SK-N-SH (cell line): ENCODE measurements around the gene MYBPH. TPM values are rescaled to one million over a fixed set of nuclear protein-coding genes. Genes with fewer than 3 reads are reported as not detected.

Experiments used
- CTCF ChIA-PET: fragments of 300-600, 350-600 bp; formaldehyde crosslinking; extraction: SDS; loops from one replicate; lab custom pipeline; 2021; lab: Yijun Ruan, JAX
- POLR2A ChIA-PET: fragments of 350-600 bp; sonication (Branson Sonifier 250); formaldehyde crosslinking; extraction: SDS; loops from one replicate; lab custom pipeline; 2020; ENCODE audit warnings: antibody characterized with exemption, inconsistent platforms; lab: Yijun Ruan, JAX
- DNase-seq: peaks from one replicate; pipeline ENCODE4 v3.0.0; 2012
- H2AFZ ChIP-seq: fragments of 200-600 bp; sonication (generic); 2 replicates; pipeline ENCODE4 v1.8.1; 2016; ENCODE audit warnings: antibody characterized with exemption, mild to moderate bottlenecking, low read depth
- H3F3A ChIP-seq: fragments of 200-600 bp; sonication (generic); replicated peaks from 2 replicates; pipeline ENCODE3; 2016; ENCODE audit warnings: antibody characterized with exemption, mild to moderate bottlenecking; ENCODE audit not compliant: insufficient read depth
- H3K27ac ChIP-seq, 2 experiments: fragments of 200-500 bp in 1 of 2; fragments of 200-600 bp in 1 of 2; sonication (Bioruptor generic) in 1 of 2; sonication (generic), shearing (Covaris generic) in 1 of 2; 2 replicates each; pipeline versions ENCODE4 v1.5.1 to v1.6.1; 2014 to 2016; ENCODE audit warnings: low read depth in 2 of 2, inconsistent platforms in 1 of 2, low read length in 1 of 2, mild to moderate bottlenecking in 1 of 2, mixed read lengths in 1 of 2
- H3K27me3 ChIP-seq: fragments of 200-600 bp; sonication (generic), shearing (Covaris generic); 2 replicates; pipeline ENCODE4 v1.6.1; 2016; ENCODE audit warnings: mixed run types; ENCODE audit not compliant: insufficient read depth
- H3K36me3 ChIP-seq, 2 experiments: fragments of 200-500 bp in 1 of 2; fragments of 200-600 bp in 1 of 2; sonication (Bioruptor generic) in 1 of 2; sonication (generic) in 1 of 2; replicated peaks in 1 of 2; 2 replicates each; pipeline versions ENCODE3 to v1.5.1; 2014 to 2016; ENCODE audit warnings: low read length in 1 of 2, mild to moderate bottlenecking in 1 of 2; ENCODE audit not compliant: insufficient read depth in 2 of 2, control insufficient read depth in 1 of 2
- H3K4me1 ChIP-seq, 2 experiments: fragments of 200-500 bp in 1 of 2; fragments of 200-600 bp in 1 of 2; sonication (Bioruptor generic) in 1 of 2; sonication (generic), shearing (Covaris generic) in 1 of 2; 2 replicates each; pipeline versions ENCODE4 v1.5.1 to v1.6.1; 2014 to 2016; ENCODE audit warnings: low read depth in 1 of 2, low read length in 1 of 2, mixed run types in 1 of 2; ENCODE audit not compliant: insufficient read depth in 2 of 2, control insufficient read depth in 1 of 2
- H3K4me2 ChIP-seq: fragments of 200-600 bp; sonication (generic), shearing (Covaris generic); 2 replicates; pipeline ENCODE4 v1.6.1; 2017; ENCODE audit warnings: mixed run types
- H3K4me3 ChIP-seq, 2 experiments: fragments of 200-500 bp in 1 of 2; fragments of 200-600 bp in 1 of 2; sonication (Bioruptor generic) in 1 of 2; sonication (generic), shearing (Covaris generic) in 1 of 2; 2 replicates each; pipeline versions ENCODE4 v1.5.1 to v1.8.1; 2014 to 2016; ENCODE audit warnings: low read depth in 2 of 2, inconsistent platforms in 1 of 2, low read length in 1 of 2, mild to moderate bottlenecking in 1 of 2, mixed read lengths in 1 of 2, moderate library complexity in 1 of 2
- H3K79me2 ChIP-seq: fragments of 200-600 bp; sonication (generic); 2 replicates; pipeline ENCODE4 v1.8.1; 2017; ENCODE audit warnings: mild to moderate bottlenecking; ENCODE audit not compliant: insufficient read depth
- H3K9ac ChIP-seq: fragments of 200-600 bp; sonication (generic); 2 replicates; pipeline ENCODE4 v1.6.1; 2017; ENCODE audit warnings: mixed run types
- H3K9me2 ChIP-seq: fragments of 200-600 bp; sonication (generic); 2 replicates; pipeline ENCODE4 v1.6.1; 2017; ENCODE audit warnings: mixed run types
- H3K9me3 ChIP-seq: fragments of 200-600 bp; sonication (generic); 2 replicates; pipeline ENCODE4 v1.6.1; 2017; ENCODE audit warnings: mixed run types, mild to moderate bottlenecking, moderate library complexity
- H4K20me1 ChIP-seq: fragments of 200-600 bp; sonication (generic); 2 replicates; pipeline ENCODE4 v1.6.1; 2017; ENCODE audit warnings: mild to moderate bottlenecking, mixed run types; ENCODE audit not compliant: insufficient read depth
- CHD2 ChIP-seq: fragments of 150-350 bp; IDR thresholded peaks from 2 replicates; pipeline ENCODE4 v1.6.1; 2018; ENCODE audit warnings: low read length; ENCODE audit not compliant: partially characterized antibody
- ELF1 ChIP-seq: IDR thresholded peaks from 2 replicates; pipeline ENCODE4 v1.4.0; 2012
- EP300 ChIP-seq, 2 experiments: IDR thresholded peaks; 2 replicates each; pipeline versions ENCODE4 v1.4.0 to v1.6.1; 2012; ENCODE audit warnings: borderline replicate concordance in 1 of 2, low read depth in 1 of 2, low read length in 1 of 2
- EZH2phosphoT487 ChIP-seq: fragments of 200-600 bp; sonication (generic); IDR thresholded peaks from 2 replicates; pipeline ENCODE4 v1.6.1; 2017; ENCODE audit warnings: low read depth, mixed run types, mild to moderate bottlenecking, antibody characterized with exemption, moderate library complexity, borderline replicate concordance
- FOSL2 ChIP-seq: IDR thresholded peaks from 2 replicates; pipeline ENCODE4 v1.4.0; 2012; ENCODE audit warnings: low read depth, mild to moderate bottlenecking, moderate library complexity, borderline replicate concordance
- FOXM1 ChIP-seq: IDR thresholded peaks from 2 replicates; pipeline ENCODE4 v1.4.0; 2012; ENCODE audit warnings: low read depth, mild to moderate bottlenecking
- GABPA ChIP-seq: IDR thresholded peaks from 2 replicates; pipeline ENCODE4 v1.4.0; 2012; ENCODE audit warnings: low read depth, mild to moderate bottlenecking
- GATA2 ChIP-seq: sonication (generic); formaldehyde crosslinking; IDR thresholded peaks from 2 replicates; pipeline ENCODE4 v1.5.0; 2020; ENCODE audit warnings: mild to moderate bottlenecking, missing genetic modification reagents
- JUND ChIP-seq: IDR thresholded peaks from 2 replicates; pipeline ENCODE4 v1.4.0; 2012
- MEF2A ChIP-seq: IDR thresholded peaks from 2 replicates; pipeline ENCODE4 v1.4.0; 2012; ENCODE audit warnings: low read depth, borderline replicate concordance
- MXI1 ChIP-seq: IDR thresholded peaks from 2 replicates; pipeline ENCODE4 v1.6.1; 2012; ENCODE audit warnings: mild to moderate bottlenecking, low read depth, low read length, improper control_type of control experiment
- NFIC ChIP-seq: IDR thresholded peaks from 2 replicates; pipeline ENCODE4 v1.4.0; 2012; ENCODE audit warnings: borderline replicate concordance
- PBX3 ChIP-seq: IDR thresholded peaks from 2 replicates; pipeline ENCODE4; 2012
- RAD21 ChIP-seq: IDR thresholded peaks from 2 replicates; pipeline ENCODE4 v1.6.1; 2012; ENCODE audit warnings: mild to moderate bottlenecking, low read length
- RCOR1 ChIP-seq: fragments of 150-350 bp; IDR thresholded peaks from 2 replicates; pipeline ENCODE4 v1.6.1; 2017; ENCODE audit warnings: antibody characterized with exemption, low read length
- RFX5 ChIP-seq: IDR thresholded peaks from 2 replicates; pipeline ENCODE4 v1.6.1; 2012; ENCODE audit warnings: mild to moderate bottlenecking, improper control_type of control experiment, low read length
- RXRA ChIP-seq: IDR thresholded peaks from 2 replicates; pipeline ENCODE4 v1.4.0; 2012; ENCODE audit warnings: low read depth, mild to moderate bottlenecking, borderline replicate concordance
- SMC3 ChIP-seq: IDR thresholded peaks from 2 replicates; pipeline ENCODE4 v1.6.1; 2012; ENCODE audit warnings: low read depth, low read length, improper control_type of control experiment
- TAF1 ChIP-seq: IDR thresholded peaks from 2 replicates; pipeline ENCODE4 v1.6.1; 2012; ENCODE audit warnings: low read depth, mild to moderate bottlenecking, low read length, moderate library complexity, borderline replicate concordance
- TCF12 ChIP-seq: IDR thresholded peaks from 2 replicates; pipeline ENCODE4 v1.4.0; 2012
- TEAD4 ChIP-seq: IDR thresholded peaks from 2 replicates; pipeline ENCODE4 v1.4.0; 2012; ENCODE audit warnings: mild to moderate bottlenecking, borderline replicate concordance; ENCODE audit not compliant: insufficient read depth
- USF1 ChIP-seq: IDR thresholded peaks from 2 replicates; pipeline ENCODE4 v1.4.0; 2012; ENCODE audit warnings: low read depth, borderline replicate concordance
- YY1 ChIP-seq: IDR thresholded peaks from 2 replicates; pipeline ENCODE4 v1.4.0; 2012; ENCODE audit warnings: low read depth, mild to moderate bottlenecking
- ZBTB33 ChIP-seq: IDR thresholded peaks from 2 replicates; pipeline ENCODE4 v1.4.0; 2012; ENCODE audit warnings: low read depth, borderline replicate concordance
- WGBS: methylation state at CpG from one replicate; pipeline ENCODE4 v1.1.6; 2017; ENCODE audit warnings: low lambda C conversion rate; 5-methylcytosine and 5-hydroxymethylcytosine counted together
- polyA plus RNA-seq, 3 experiments: library from polyadenylated mRNA; depleted of rRNA; stranded (reverse); fragments of >200 nt; gene quantifications; 2 replicates each; pipeline ENCODE4 v1.2.3, GENCODE V29; 2012
- TF ChIP-seq, protein P1 (sequence below): IDR thresholded peaks from 2 replicates; pipeline ENCODE4 v1.6.1; 2012; ENCODE audit warnings: mild to moderate bottlenecking, low read depth, low read length, moderate library complexity
- TF ChIP-seq, protein P2 (sequence below): fragments of 150-350 bp; IDR thresholded peaks from 2 replicates; pipeline ENCODE4 v1.6.1; 2016; ENCODE audit warnings: mild to moderate bottlenecking, low read depth, low read length

MYBPH gene
- polyA plus RNA-seq, 1 of the 3 experiments (the other 2 are of a cell fraction), result 0.12 TPM

DNA sequence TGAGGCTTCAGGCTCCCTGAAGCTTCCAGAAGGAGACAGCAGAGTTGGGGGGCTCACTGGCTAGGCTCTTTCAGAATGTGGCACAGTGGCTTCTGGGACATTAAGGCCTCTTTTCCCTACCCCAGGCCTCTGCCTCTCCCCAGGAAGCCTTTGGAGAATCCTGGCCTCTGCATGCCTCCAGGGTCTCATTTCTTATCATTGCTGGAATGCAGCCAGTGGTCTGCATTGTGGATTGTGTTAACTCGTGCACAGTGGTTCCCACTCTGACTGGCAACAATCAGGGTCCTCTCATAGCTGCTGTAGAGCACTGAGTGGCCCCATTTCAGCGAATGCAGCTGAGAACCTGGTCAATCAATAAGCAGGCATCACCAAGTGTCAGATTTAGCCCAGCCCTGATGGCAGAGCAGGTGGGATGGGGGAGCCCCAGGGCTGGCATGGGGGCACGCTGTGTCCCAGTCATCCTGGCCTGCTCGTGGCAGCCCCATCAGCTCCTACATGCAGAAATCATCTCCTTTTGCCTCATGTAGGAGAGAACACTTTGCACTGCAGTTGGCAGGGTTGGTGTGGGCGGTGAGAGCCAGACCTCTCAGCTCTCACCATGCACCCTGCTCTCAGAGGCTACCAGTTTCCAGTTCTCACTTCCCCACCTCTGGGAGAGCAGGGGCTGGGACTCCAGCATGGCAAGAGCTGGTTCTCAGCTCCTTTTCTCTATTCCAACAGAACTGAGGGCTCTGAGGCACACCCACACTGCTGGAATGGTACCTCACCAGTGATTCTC, 34.7 kb downstream of the MYBPH start:
- no peak overlapping the region for H3K4me2 ChIP-seq
- POLR2A ChIA-PET, result no interaction called here
- 68% methylated on average over 4 of the region's 5 CpGs for WGBS
- H3K79me2 ChIP-seq, result no peaks in the 10 kb centered on the region
- no peaks in the 10 kb centered on the region for H3K27me3 ChIP-seq
- H3K4me1 ChIP-seq, result peaks cover 0 to 32% of the 10 kb centered on the region in 2 experiments; a peak in 1 of 4 replicates
- peak; percentile 84 for DNase-seq
- peak overlapping the region in 1 of 2 experiments; percentile 55; a peak in 2 of 4 replicates for H3K27ac ChIP-seq
- H3K9me3 ChIP-seq, result no peaks in the 10 kb centered on the region
- CTCF ChIA-PET, result interaction anchor here (0.8 to 4.2 kb wide), 6 partner anchors 11 to 128 kb away, joined by 3 to 18 read pairs (median 7); no protein-coding TSS in a partner anchor
- no peaks in the 10 kb centered on the region for H3F3A ChIP-seq
- no peaks in the 10 kb centered on the region for H3K36me3 ChIP-seq
- no peak overlapping the region for H3K9ac ChIP-seq
- H4K20me1 ChIP-seq, result no peaks in the 10 kb centered on the region
- no peak overlapping the region for H2AFZ ChIP-seq
- H3K4me3 ChIP-seq, result no peak overlapping the region
- H3K9me2 ChIP-seq, result no peaks in the 10 kb centered on the region
- TF ChIP-seq USF1 (no peak), TEAD4 (no peak), FOXM1 (no peak), NFIC (peak; percentile 17; the same call in 1 of the 2 replicates), CHD2 (no peak), TCF12 (no peak), GATA2 (CRISPR knock-in tag) (peak; percentile 79), ELF1 (no peak), RAD21 (no peak; the same call in 1 of the 2 replicates), EZH2phosphoT487 (no peak), JUND (no peak), MEF2A (no peak), SMC3 (no peak), FOSL2 (no peak), RCOR1 (peak; percentile 88), EP300 (IDR thresholded peaks at IDR 0.05; ENCODE audit: borderline replicate concordance in 1 of 2, low read depth in 1 of 2, low read length in 1 of 2) (peak in 1 of 2 experiments; percentile 74; a peak in 1 of 4 replicates), YY1 (no peak), MXI1 (peak; percentile 72; the same call in 1 of the 2 replicates), GABPA (no peak), PBX3 (no peak), TAF1 (no peak), RFX5 (no peak), ZBTB33 (no peak), RXRA (no peak)
- TF ChIP-seq, protein P1, sequence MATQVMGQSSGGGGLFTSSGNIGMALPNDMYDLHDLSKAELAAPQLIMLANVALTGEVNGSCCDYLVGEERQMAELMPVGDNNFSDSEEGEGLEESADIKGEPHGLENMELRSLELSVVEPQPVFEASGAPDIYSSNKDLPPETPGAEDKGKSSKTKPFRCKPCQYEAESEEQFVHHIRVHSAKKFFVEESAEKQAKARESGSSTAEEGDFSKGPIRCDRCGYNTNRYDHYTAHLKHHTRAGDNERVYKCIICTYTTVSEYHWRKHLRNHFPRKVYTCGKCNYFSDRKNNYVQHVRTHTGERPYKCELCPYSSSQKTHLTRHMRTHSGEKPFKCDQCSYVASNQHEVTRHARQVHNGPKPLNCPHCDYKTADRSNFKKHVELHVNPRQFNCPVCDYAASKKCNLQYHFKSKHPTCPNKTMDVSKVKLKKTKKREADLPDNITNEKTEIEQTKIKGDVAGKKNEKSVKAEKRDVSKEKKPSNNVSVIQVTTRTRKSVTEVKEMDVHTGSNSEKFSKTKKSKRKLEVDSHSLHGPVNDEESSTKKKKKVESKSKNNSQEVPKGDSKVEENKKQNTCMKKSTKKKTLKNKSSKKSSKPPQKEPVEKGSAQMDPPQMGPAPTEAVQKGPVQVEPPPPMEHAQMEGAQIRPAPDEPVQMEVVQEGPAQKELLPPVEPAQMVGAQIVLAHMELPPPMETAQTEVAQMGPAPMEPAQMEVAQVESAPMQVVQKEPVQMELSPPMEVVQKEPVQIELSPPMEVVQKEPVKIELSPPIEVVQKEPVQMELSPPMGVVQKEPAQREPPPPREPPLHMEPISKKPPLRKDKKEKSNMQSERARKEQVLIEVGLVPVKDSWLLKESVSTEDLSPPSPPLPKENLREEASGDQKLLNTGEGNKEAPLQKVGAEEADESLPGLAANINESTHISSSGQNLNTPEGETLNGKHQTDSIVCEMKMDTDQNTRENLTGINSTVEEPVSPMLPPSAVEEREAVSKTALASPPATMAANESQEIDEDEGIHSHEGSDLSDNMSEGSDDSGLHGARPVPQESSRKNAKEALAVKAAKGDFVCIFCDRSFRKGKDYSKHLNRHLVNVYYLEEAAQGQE, result no peak
- TF ChIP-seq, protein P2, sequence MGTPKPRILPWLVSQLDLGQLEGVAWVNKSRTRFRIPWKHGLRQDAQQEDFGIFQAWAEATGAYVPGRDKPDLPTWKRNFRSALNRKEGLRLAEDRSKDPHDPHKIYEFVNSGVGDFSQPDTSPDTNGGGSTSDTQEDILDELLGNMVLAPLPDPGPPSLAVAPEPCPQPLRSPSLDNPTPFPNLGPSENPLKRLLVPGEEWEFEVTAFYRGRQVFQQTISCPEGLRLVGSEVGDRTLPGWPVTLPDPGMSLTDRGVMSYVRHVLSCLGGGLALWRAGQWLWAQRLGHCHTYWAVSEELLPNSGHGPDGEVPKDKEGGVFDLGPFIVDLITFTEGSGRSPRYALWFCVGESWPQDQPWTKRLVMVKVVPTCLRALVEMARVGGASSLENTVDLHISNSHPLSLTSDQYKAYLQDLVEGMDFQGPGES, result no peak
